Mesenchymal stem cell (in vitro differentiated cells and primary cell): ENCODE measurements around the gene SLC7A10.

ENCODE experiments used
- DNase-seq: peaks from one replicate; pipeline ENCODE4 v3.0.0-alpha.2; 2013
- H2AFZ ChIP-seq: one replicate; pipeline ENCODE4 v1.6.1; 2013; ENCODE audit warnings: low read depth, mild to moderate bottlenecking, control low read depth, inconsistent platforms, low read length, moderate library complexity
- H2AK5ac ChIP-seq: 2 replicates; pipeline ENCODE4 v1.6.1; 2013; ENCODE audit warnings: low read length, moderate library complexity, mild to moderate bottlenecking, inconsistent platforms; ENCODE audit not compliant: severe bottlenecking
- H2BK120ac ChIP-seq: one replicate; pipeline ENCODE4 v1.6.1; 2013; ENCODE audit warnings: low read depth, mild to moderate bottlenecking, inconsistent platforms, low read length, moderate library complexity
- H2BK12ac ChIP-seq, 2 experiments: one replicate each; pipeline ENCODE4 v1.6.1; 2013; ENCODE audit warnings: inconsistent platforms in 2 of 2, low read length in 2 of 2, mild to moderate bottlenecking in 2 of 2, moderate library complexity in 2 of 2, control low read depth in 1 of 2
- H2BK15ac ChIP-seq: one replicate; pipeline ENCODE4 v1.6.1; 2013; ENCODE audit warnings: mild to moderate bottlenecking, low read depth, inconsistent platforms; ENCODE audit not compliant: poor library complexity, severe bottlenecking
- H2BK5ac ChIP-seq: 2 replicates; pipeline ENCODE4 v1.6.1; 2013; ENCODE audit warnings: low read depth, mild to moderate bottlenecking, low read length, control low read depth, inconsistent platforms; ENCODE audit not compliant: poor library complexity, severe bottlenecking
- H3K14ac ChIP-seq, 2 experiments: one replicate each; pipeline ENCODE4 v1.6.1; 2013; ENCODE audit warnings: inconsistent platforms in 2 of 2, low read length in 2 of 2, control low read depth in 1 of 2, mild to moderate bottlenecking in 1 of 2, moderate library complexity in 1 of 2
- H3K18ac ChIP-seq, 2 experiments: one replicate each; pipeline ENCODE4 v1.6.1; 2013; ENCODE audit warnings: inconsistent platforms in 2 of 2, low read length in 2 of 2, control low read depth in 1 of 2, low read depth in 1 of 2, mild to moderate bottlenecking in 1 of 2
- H3K23ac ChIP-seq, 2 experiments: one replicate each; pipeline ENCODE4 v1.6.1; 2013; ENCODE audit warnings: inconsistent platforms in 2 of 2, low read length in 2 of 2, mild to moderate bottlenecking in 2 of 2, moderate library complexity in 2 of 2, control low read depth in 1 of 2
- H3K27ac ChIP-seq: 2 replicates; pipeline ENCODE4 v1.5.1; 2013; ENCODE audit warnings: mild to moderate bottlenecking, moderate library complexity, low read length, control low read depth, inconsistent platforms; ENCODE audit not compliant: poor library complexity, severe bottlenecking
- H3K27me3 ChIP-seq, 2 experiments: 2 replicates each; pipeline versions ENCODE4 v1.6.1 to v1.7.0; 2013; ENCODE audit warnings: low read length in 2 of 2, mild to moderate bottlenecking in 2 of 2, moderate library complexity in 2 of 2, control low read depth in 1 of 2, inconsistent platforms in 1 of 2; ENCODE audit not compliant: control insufficient read depth in 1 of 2, insufficient read depth in 1 of 2
- H3K36me3 ChIP-seq, 2 experiments: 2 replicates each; pipeline versions ENCODE4 v1.6.1 to v1.7.0; 2013; ENCODE audit warnings: low read length in 2 of 2, control low read depth in 1 of 2, inconsistent platforms in 1 of 2, low read depth in 1 of 2, mild to moderate bottlenecking in 1 of 2; ENCODE audit not compliant: insufficient read depth in 2 of 2, control insufficient read depth in 1 of 2
- H3K4ac ChIP-seq, 2 experiments: one replicate each; pipeline ENCODE4 v1.6.1; 2013; ENCODE audit warnings: inconsistent platforms in 2 of 2, low read length in 2 of 2, mild to moderate bottlenecking in 2 of 2, moderate library complexity in 2 of 2, control low read depth in 1 of 2, low read depth in 1 of 2
- H3K4me1 ChIP-seq: 2 replicates; pipeline ENCODE4 v1.6.1; 2013; ENCODE audit warnings: low read depth, low read length, control low read depth; ENCODE audit not compliant: control insufficient read depth, insufficient read depth
- H3K4me2 ChIP-seq: 2 replicates; pipeline ENCODE4 v1.6.1; 2013; ENCODE audit warnings: low read length, mild to moderate bottlenecking, inconsistent platforms; ENCODE audit not compliant: poor library complexity, severe bottlenecking
- H3K4me3 ChIP-seq, 2 experiments: 2 replicates each; pipeline versions ENCODE4 v1.5.1 to v1.7.0; 2013; ENCODE audit warnings: low read length in 2 of 2, mild to moderate bottlenecking in 2 of 2, control low read depth in 1 of 2, low read depth in 1 of 2; ENCODE audit not compliant: insufficient read depth in 1 of 2
- H3K79me1 ChIP-seq: replicated peaks from 2 replicates; pipeline ENCODE4 v1.6.1; 2013; ENCODE audit warnings: mild to moderate bottlenecking, control low read depth, low read length, inconsistent platforms; ENCODE audit not compliant: poor library complexity, severe bottlenecking
- H3K9ac ChIP-seq: 2 replicates; pipeline ENCODE4 v1.7.0; 2013; ENCODE audit warnings: mild to moderate bottlenecking, low read length, moderate library complexity
- H3K9me3 ChIP-seq: 2 replicates; pipeline ENCODE4 v1.7.0; 2013; ENCODE audit warnings: mild to moderate bottlenecking, low read length; ENCODE audit not compliant: control insufficient read depth
- H4K8ac ChIP-seq: one replicate; pipeline ENCODE4 v1.6.1; 2013; ENCODE audit warnings: inconsistent platforms, mild to moderate bottlenecking, low read length, moderate library complexity
- H4K91ac ChIP-seq: one replicate; pipeline ENCODE4 v1.6.1; 2013; ENCODE audit warnings: mild to moderate bottlenecking, low read length, inconsistent platforms
- WGBS: methylation state at CpG from one replicate; pipeline ENCODE4 v1.1.7; 2013; ENCODE audit warnings: mixed read lengths; 5-methylcytosine and 5-hydroxymethylcytosine counted together

Gene SLC7A10

GRCh38 chr19:33257828-33258227, 32.2 kb upstream of the SLC7A10 start:
- H2AFZ ChIP-seq, result no peak overlapping the region
- H3K27ac ChIP-seq, result no peak overlapping the region
- no peak overlapping the region for H2BK12ac ChIP-seq
- no peak overlapping the region for H3K23ac ChIP-seq
- no peaks in the 10 kb centered on the region for H3K36me3 ChIP-seq
- H3K79me1 ChIP-seq, result no peaks in the 10 kb centered on the region
- no peak overlapping the region for H2BK15ac ChIP-seq
- no peak overlapping the region for H3K9ac ChIP-seq
- no peak overlapping the region for H4K8ac ChIP-seq
- no peak overlapping the region for H3K4ac ChIP-seq
- WGBS, result no CpG with 5 or more reads among the region's 2 CpGs
- H3K9me3 ChIP-seq, result peaks cover 5% of the 10 kb centered on the region
- H3K18ac ChIP-seq, result no peak overlapping the region
- no peak overlapping the region for H3K4me3 ChIP-seq
- no peak overlapping the region for H2BK5ac ChIP-seq
- no peak for DNase-seq
- no peak overlapping the region for H2BK120ac ChIP-seq
- H3K4me1 ChIP-seq, result peaks cover 7% of the 10 kb centered on the region
- H4K91ac ChIP-seq, result no peak overlapping the region
- peaks cover 10 to 28% of the 10 kb centered on the region in 2 experiments for H3K27me3 ChIP-seq
- H3K4me2 ChIP-seq, result no peak overlapping the region
- H2AK5ac ChIP-seq, result no peak overlapping the region
- H3K14ac ChIP-seq, result no peak overlapping the region

GRCh38 chr19:33256261-33256660, 30.6 kb upstream of the SLC7A10 start:
- Histone ChIP-seq H3K9me3 (peaks cover 5% of the 10 kb centered on the region), H2AFZ (no peak overlapping the region), H2BK120ac (no peak overlapping the region), H3K14ac (peak overlapping the region in 1 of 2 experiments; percentile 15), H4K91ac (no peak overlapping the region), H3K79me1 (no peaks in the 10 kb centered on the region), H2BK5ac (no peak overlapping the region), H3K4me1 (peaks cover 2% of the 10 kb centered on the region), H3K23ac (no peak overlapping the region), H3K36me3 (no peaks in the 10 kb centered on the region), H3K4me2 (no peak overlapping the region), H4K8ac (no peak overlapping the region), H3K4me3 (no peak overlapping the region), H2AK5ac (no peak overlapping the region), H3K9ac (no peak overlapping the region), H3K18ac (no peak overlapping the region), H3K4ac (no peak overlapping the region), H2BK12ac (no peak overlapping the region), H2BK15ac (no peak overlapping the region), H3K27ac (no peak overlapping the region), H3K27me3 (peaks cover 11 to 29% of the 10 kb centered on the region in 2 experiments)
- DNase-seq, result no peak
- 74% methylated on average over 7 of the region's 7 CpGs for WGBS

GRCh38 chr19:33255781-33256180, 30.1 kb upstream of the SLC7A10 start:
- H2BK5ac ChIP-seq, result no peak overlapping the region
- no peak overlapping the region for H4K91ac ChIP-seq
- WGBS, result 82% methylated on average over 7 of the region's 7 CpGs

GRCh38 chr19:33254245-33254824, 28.7 kb upstream of the SLC7A10 start:
- no peak overlapping the region for H2BK5ac ChIP-seq
- H2BK15ac ChIP-seq, result no peak overlapping the region
- no peak for DNase-seq
- H3K4ac ChIP-seq, result no peak overlapping the region
- peaks cover 5% of the 10 kb centered on the region for H3K9me3 ChIP-seq
- 71% methylated on average over 13 of the region's 13 CpGs for WGBS
- no peak overlapping the region for H3K14ac ChIP-seq
- peaks cover under 1% of the 10 kb centered on the region for H3K4me1 ChIP-seq
- H2BK120ac ChIP-seq, result no peak overlapping the region
- H3K4me2 ChIP-seq, result no peak overlapping the region
- no peak overlapping the region for H4K8ac ChIP-seq
- no peak overlapping the region for H3K9ac ChIP-seq
- H2AK5ac ChIP-seq, result no peak overlapping the region
- no peak overlapping the region for H3K4me3 ChIP-seq
- no peaks in the 10 kb centered on the region for H3K79me1 ChIP-seq
- no peaks in the 10 kb centered on the region for H3K36me3 ChIP-seq
- H2AFZ ChIP-seq, result no peak overlapping the region
- no peak overlapping the region for H2BK12ac ChIP-seq
- no peak overlapping the region for H4K91ac ChIP-seq
- no peak overlapping the region for H3K23ac ChIP-seq
- no peak overlapping the region for H3K27ac ChIP-seq
- H3K27me3 ChIP-seq, result peaks cover 11 to 36% of the 10 kb centered on the region in 2 experiments
- no peak overlapping the region for H3K18ac ChIP-seq

More at GRCh38 chr19:33255781-33256180, 30.1 kb upstream of the SLC7A10 start:
- no peak overlapping the region for H3K23ac ChIP-seq
- H3K4me1 ChIP-seq, result no peaks in the 10 kb centered on the region
- H3K14ac ChIP-seq, result peak overlapping the region in 1 of 2 experiments; percentile 15
- H2AK5ac ChIP-seq, result no peak overlapping the region
- H3K27me3 ChIP-seq, result peaks cover 11 to 30% of the 10 kb centered on the region in 2 experiments
- H2AFZ ChIP-seq, result no peak overlapping the region
- no peak overlapping the region for H2BK120ac ChIP-seq
- no peak overlapping the region for H3K4me3 ChIP-seq
- H3K4ac ChIP-seq, result no peak overlapping the region
- H3K36me3 ChIP-seq, result no peaks in the 10 kb centered on the region
- no peak overlapping the region for H3K27ac ChIP-seq
- H2BK15ac ChIP-seq, result no peak overlapping the region
- no peak overlapping the region for H4K8ac ChIP-seq
- no peak for DNase-seq
- H3K18ac ChIP-seq, result no peak overlapping the region
- no peaks in the 10 kb centered on the region for H3K79me1 ChIP-seq
- no peak overlapping the region for H3K9ac ChIP-seq
- no peak overlapping the region for H3K4me2 ChIP-seq
- H3K9me3 ChIP-seq, result peaks cover 5% of the 10 kb centered on the region
- no peak overlapping the region for H2BK12ac ChIP-seq
